Mucosa of gallbladder (tissue), 1 donor: ENCODE results near the gene DHRS4. TPM values are rescaled to one million over a fixed set of nuclear protein-coding genes. Genes with fewer than 3 reads are reported as not detected.

Experiments
- total RNA-seq: library from RNA; stranded (reverse); gene quantifications from one replicate; pipeline ENCODE4 v1.2.1, GENCODE V29; 2021
- donor health status: DM: no; HTN: no; CAD: no.

Gene DHRS4
- total RNA-seq, 1 donor from 2014 or later: 28.5 TPM

Other genes with a start within 250 kb of the DHRS4 start
- 12.0 TPM for gene DHRS4L2, start 35.2 kb downstream of the DHRS4 start, total RNA-seq
- gene CARMIL3, start 98.2 kb downstream of the DHRS4 start, total RNA-seq: 1.6 TPM
- 2.2 TPM for gene CPNE6, start 117.8 kb downstream of the DHRS4 start, total RNA-seq
- 28.9 TPM for gene PCK2, start 140.5 kb downstream of the DHRS4 start, total RNA-seq
- gene DCAF11, start 161.0 kb downstream of the DHRS4 start, total RNA-seq: 91.8 TPM
- gene NRL, start 161.2 kb downstream of the DHRS4 start, total RNA-seq: 2.8 TPM
- gene FITM1, start 176.9 kb downstream of the DHRS4 start, total RNA-seq: 0.81 TPM
- gene PSME1, start 182.4 kb downstream of the DHRS4 start, total RNA-seq: 161 TPM
- gene EMC9, start 187.8 kb downstream of the DHRS4 start, total RNA-seq: 24.0 TPM
- 106 TPM for gene PSME2, start 192.8 kb downstream of the DHRS4 start, total RNA-seq
- gene RNF31, start 193.7 kb downstream of the DHRS4 start, total RNA-seq: 60.7 TPM
- 148 TPM for gene IRF9, start 207.5 kb downstream of the DHRS4 start, total RNA-seq
- 208 TPM for gene REC8, start 218.3 kb downstream of the DHRS4 start, total RNA-seq
- gene IPO4, start 235.0 kb downstream of the DHRS4 start, total RNA-seq: 23.0 TPM
- gene TM9SF1, start 241.7 kb downstream of the DHRS4 start, total RNA-seq: 94.1 TPM